ENCODE measurements around the gene SLC6A19. TPM values are rescaled to one million over a fixed set of nuclear protein-coding genes. Genes with fewer than 3 reads are reported as not detected.
"Not testable (repeated sequence)": the region's sequence is repeated elsewhere in the genome, so short reads cannot be mapped to it uniquely, and the experiment has no call there.

The SLC6A19 gene
- polyA plus RNA-seq, 4 donors = 56.3 to 199 (median 166) TPM

DNA sequence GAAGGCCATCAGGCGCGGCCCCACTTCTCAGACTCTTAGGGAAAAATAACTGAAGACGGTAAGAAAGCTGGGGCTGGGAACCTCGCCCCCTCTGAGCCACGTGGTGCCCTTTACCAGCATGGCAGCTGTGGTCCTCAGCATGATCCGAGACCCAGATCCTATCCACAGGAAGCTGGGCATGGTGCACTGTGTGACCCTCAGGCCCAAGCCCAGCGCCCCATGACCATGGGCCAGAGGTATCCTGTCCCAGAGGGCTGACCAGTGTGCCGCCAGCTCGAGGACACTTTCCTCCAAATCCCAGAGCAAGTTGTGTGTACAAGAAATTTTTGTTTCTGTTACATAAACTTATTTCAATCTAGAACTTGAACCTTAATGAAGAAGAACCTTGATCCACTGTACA, 65.4 kb downstream of the SLC6A19 start:
- WGBS, 3 donors = 88 to 90% (median 88%) methylated on average over 9 of the region's 9 CpGs
- Histone ChIP-seq H3K4me3 (ENCODE audit: low read depth in 1 of 3, low read length in 3 of 3) (no peak overlapping the region), H3K36me3 (ENCODE audit: control insufficient read depth in 3 of 3, insufficient read depth in 2 of 3, low read depth in 1 of 3, low read length in 3 of 3) (peaks cover 0 to 35% (median 0%) of the 10 kb centered on the region in 3 donors), H3K4me1 (ENCODE audit: control insufficient read depth in 3 of 3, insufficient read depth in 2 of 3, low read depth in 1 of 3, low read length in 2 of 3) (no peaks in the 10 kb centered on the region), H3K27me3 (ENCODE audit: control insufficient read depth in 3 of 3, insufficient read depth in 3 of 3, low read length in 3 of 3) (no peaks in the 10 kb centered on the region), H3K9me3 (ENCODE audit: control insufficient read depth in 2 of 2, insufficient read depth in 1 of 2, low read depth in 1 of 2, low read length in 1 of 2) (peaks cover 0 to 23% of the 10 kb centered on the region in 2 donors), H3K27ac (ENCODE audit: low read depth in 1 of 3, low read length in 2 of 3) (no peak overlapping the region)
- no peak for DNase-seq
- FAIRE-seq = no peak

DNA sequence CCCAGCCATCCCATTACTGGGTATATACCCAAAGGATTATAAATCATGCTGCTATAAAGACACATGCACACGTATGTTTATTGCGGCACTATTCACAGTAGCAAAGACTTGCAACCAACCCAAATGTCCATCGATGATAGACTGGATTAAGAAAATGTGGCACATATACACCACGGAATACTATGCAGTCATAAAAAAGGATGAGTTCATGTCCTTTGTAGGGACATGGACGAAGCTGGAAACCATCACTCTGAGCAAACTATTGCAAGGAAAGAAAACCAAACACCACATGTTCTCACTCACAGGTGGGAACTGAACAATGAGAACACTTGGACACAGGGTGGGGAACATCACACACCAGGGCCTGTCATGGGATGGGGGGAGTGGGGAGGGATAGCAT, 66.1 kb downstream of the SLC6A19 start:
- Histone ChIP-seq H3K9me3 (ENCODE audit: control insufficient read depth in 2 of 2, insufficient read depth in 1 of 2, low read depth in 1 of 2, low read length in 1 of 2) (peaks cover 0 to 17% of the 10 kb centered on the region in 2 donors), H3K36me3 (ENCODE audit: control insufficient read depth in 3 of 3, insufficient read depth in 2 of 3, low read depth in 1 of 3, low read length in 3 of 3) (peaks cover 0 to 35% (median 0%) of the 10 kb centered on the region in 3 donors)
- not testable (repeated sequence) for H3K27me3 ChIP-seq (ENCODE audit: control insufficient read depth in 3 of 3, insufficient read depth in 3 of 3, low read length in 3 of 3); DNase-seq; H3K27ac ChIP-seq (ENCODE audit: low read depth in 1 of 3, low read length in 2 of 3); H3K4me1 ChIP-seq (ENCODE audit: control insufficient read depth in 3 of 3, insufficient read depth in 2 of 3, low read depth in 1 of 3, low read length in 2 of 3); FAIRE-seq; H3K4me3 ChIP-seq (ENCODE audit: low read depth in 1 of 3, low read length in 3 of 3)
- 97 to 100% (median 98%) methylated on average over 5 of the region's 5 CpGs for WGBS, 3 donors

DNA sequence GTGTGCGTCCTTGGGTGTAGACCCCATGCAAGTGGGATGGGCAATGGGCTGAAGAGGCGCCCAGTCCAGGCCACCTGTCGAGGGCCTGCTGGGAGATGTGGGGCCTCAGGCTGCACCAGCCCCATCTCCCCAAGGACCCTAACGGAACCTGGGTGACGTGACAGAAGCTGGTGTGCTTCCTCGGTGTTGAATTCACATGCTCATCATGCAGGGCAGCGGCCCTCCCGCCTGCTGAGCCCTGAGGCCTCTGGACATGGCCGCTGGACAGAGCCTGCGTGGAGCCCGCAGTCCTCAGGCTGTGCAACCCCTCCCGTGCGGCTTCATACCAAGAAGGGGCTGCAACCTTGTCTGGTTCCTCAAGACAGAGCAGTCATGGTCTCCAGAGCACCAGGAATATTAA, 66.7 kb downstream of the SLC6A19 start:
- H3K4me1 ChIP-seq (ENCODE audit: control insufficient read depth in 3 of 3, insufficient read depth in 2 of 3, low read depth in 1 of 3, low read length in 2 of 3) = no peaks in the 10 kb centered on the region
- DNase-seq = no peak
- no peak for FAIRE-seq
- H3K27me3 ChIP-seq (ENCODE audit: control insufficient read depth in 3 of 3, insufficient read depth in 3 of 3, low read length in 3 of 3) = no peaks in the 10 kb centered on the region
- WGBS, 3 donors = 94 to 98% (median 95%) methylated on average over 13 of the region's 13 CpGs
- peaks cover 0 to 29% (median 0%) of the 10 kb centered on the region in 3 donors for H3K36me3 ChIP-seq (ENCODE audit: control insufficient read depth in 3 of 3, insufficient read depth in 2 of 3, low read depth in 1 of 3, low read length in 3 of 3)
- peaks cover 0 to 11% of the 10 kb centered on the region in 2 donors for H3K9me3 ChIP-seq (ENCODE audit: control insufficient read depth in 2 of 2, insufficient read depth in 1 of 2, low read depth in 1 of 2, low read length in 1 of 2)
- no peak overlapping the region for H3K27ac ChIP-seq (ENCODE audit: low read depth in 1 of 3, low read length in 2 of 3)
- H3K4me3 ChIP-seq (ENCODE audit: low read depth in 1 of 3, low read length in 3 of 3) = no peak overlapping the region

DNA sequence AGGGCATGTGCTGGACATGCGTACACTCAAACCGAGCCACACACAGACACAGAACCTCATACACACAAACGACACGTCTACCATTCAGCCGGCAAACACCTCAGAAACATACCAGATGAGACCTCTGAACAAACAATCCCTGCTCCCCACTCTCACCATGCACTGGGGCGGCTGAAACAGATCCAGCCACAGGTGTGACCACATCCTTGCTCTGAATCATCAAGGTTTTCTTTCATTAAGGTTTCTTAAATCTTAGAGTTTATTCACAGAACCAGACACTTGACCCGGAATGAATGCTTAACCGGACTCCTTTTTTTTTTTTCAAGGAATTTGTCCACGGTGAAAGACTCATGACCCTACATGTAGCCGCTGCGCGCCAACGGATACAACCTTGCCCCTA, 67.3 kb downstream of the SLC6A19 start:
- DNase-seq (no peak), FAIRE-seq (no peak)
- H3K27me3 ChIP-seq (ENCODE audit: control insufficient read depth in 3 of 3, insufficient read depth in 3 of 3, low read length in 3 of 3) = no peaks in the 10 kb centered on the region
- peaks cover 0 to 27% (median 0%) of the 10 kb centered on the region in 3 donors for H3K36me3 ChIP-seq (ENCODE audit: control insufficient read depth in 3 of 3, insufficient read depth in 2 of 3, low read depth in 1 of 3, low read length in 3 of 3)
- peaks cover 0 to 5% of the 10 kb centered on the region in 2 donors for H3K9me3 ChIP-seq (ENCODE audit: control insufficient read depth in 2 of 2, insufficient read depth in 1 of 2, low read depth in 1 of 2, low read length in 1 of 2)
- H3K4me1 ChIP-seq (ENCODE audit: control insufficient read depth in 3 of 3, insufficient read depth in 2 of 3, low read depth in 1 of 3, low read length in 2 of 3) = no peaks in the 10 kb centered on the region
- H3K4me3 ChIP-seq (ENCODE audit: low read depth in 1 of 3, low read length in 3 of 3) = no peak overlapping the region
- H3K27ac ChIP-seq (ENCODE audit: low read depth in 1 of 3, low read length in 2 of 3) = no peak overlapping the region
- WGBS, 3 donors = 78 to 86% (median 82%) methylated on average over 13 of the region's 13 CpGs

DNA sequence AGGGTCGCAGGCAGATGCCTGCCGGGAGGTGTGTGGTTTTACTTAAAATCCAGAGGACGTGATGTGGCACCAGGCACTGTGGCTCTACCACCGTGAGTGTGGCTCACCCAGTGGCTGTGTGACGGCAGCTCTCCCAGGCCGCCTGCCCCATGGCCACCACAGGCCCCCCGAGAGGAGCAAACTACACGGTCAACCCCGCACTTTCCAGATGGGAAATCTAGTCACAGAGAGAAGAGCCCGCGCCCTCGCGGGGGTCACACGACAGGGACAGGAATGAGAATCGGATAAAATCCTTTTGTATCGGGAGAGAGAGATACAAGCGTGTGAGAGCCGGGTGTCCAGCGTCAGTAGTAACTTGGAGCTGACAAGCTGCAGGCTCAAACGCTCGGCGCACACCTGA, 69.0 kb downstream of the SLC6A19 start:
- WGBS, 3 donors = 94 to 98% (median 96%) methylated on average over 22 of the region's 22 CpGs

GRCh38 chr5:1270933-1271914, 69.8 kb downstream of the SLC6A19 start:
- no peaks in the 10 kb centered on the region for H3K9me3 ChIP-seq (ENCODE audit: control insufficient read depth in 2 of 2, insufficient read depth in 1 of 2, low read depth in 1 of 2, low read length in 1 of 2)
- no peak overlapping the region for H3K27ac ChIP-seq (ENCODE audit: low read depth in 1 of 3, low read length in 2 of 3)
- FAIRE-seq (no peak), DNase-seq (no peak)
- H3K36me3 ChIP-seq (ENCODE audit: control insufficient read depth in 3 of 3, insufficient read depth in 2 of 3, low read depth in 1 of 3, low read length in 3 of 3) = peaks cover 0 to 19% (median 0%) of the 10 kb centered on the region in 3 donors
- no peaks in the 10 kb centered on the region for H3K4me1 ChIP-seq (ENCODE audit: control insufficient read depth in 3 of 3, insufficient read depth in 2 of 3, low read depth in 1 of 3, low read length in 2 of 3)
- no peak overlapping the region for H3K4me3 ChIP-seq (ENCODE audit: low read depth in 1 of 3, low read length in 3 of 3)
- 93 to 97% (median 96%) methylated on average over 38 to 39 of the region's 39 CpGs for WGBS, 3 donors
- no peaks in the 10 kb centered on the region for H3K27me3 ChIP-seq (ENCODE audit: control insufficient read depth in 3 of 3, insufficient read depth in 3 of 3, low read length in 3 of 3)

More for the DNA sequence above, 69.0 kb downstream of the SLC6A19 start:
- Histone ChIP-seq H3K4me3 (ENCODE audit: low read depth in 1 of 3, low read length in 3 of 3) (no peak overlapping the region), H3K36me3 (ENCODE audit: control insufficient read depth in 3 of 3, insufficient read depth in 2 of 3, low read depth in 1 of 3, low read length in 3 of 3) (peaks cover 0 to 26% (median 0%) of the 10 kb centered on the region in 3 donors), H3K27ac (ENCODE audit: low read depth in 1 of 3, low read length in 2 of 3) (no peak overlapping the region), H3K9me3 (ENCODE audit: control insufficient read depth in 2 of 2, insufficient read depth in 1 of 2, low read depth in 1 of 2, low read length in 1 of 2) (no peaks in the 10 kb centered on the region), H3K4me1 (ENCODE audit: control insufficient read depth in 3 of 3, insufficient read depth in 2 of 3, low read depth in 1 of 3, low read length in 2 of 3) (no peaks in the 10 kb centered on the region), H3K27me3 (ENCODE audit: control insufficient read depth in 3 of 3, insufficient read depth in 3 of 3, low read length in 3 of 3) (no peaks in the 10 kb centered on the region)
- FAIRE-seq (no peak), DNase-seq (no peak)

- 97 to 98% (median 97%) methylated on average over 17 to 21 of the region's 21 CpGs for WGBS, 3 donors
- Histone ChIP-seq H3K27me3 (ENCODE audit: control insufficient read depth in 3 of 3, insufficient read depth in 3 of 3, low read length in 3 of 3) (peaks cover 0 to 2% (median 0%) of the 10 kb centered on the region in 3 donors), H3K27ac (ENCODE audit: low read depth in 1 of 3, low read length in 2 of 3) (no peak overlapping the region), H3K9me3 (ENCODE audit: control insufficient read depth in 2 of 2, insufficient read depth in 1 of 2, low read depth in 1 of 2, low read length in 1 of 2) (no peaks in the 10 kb centered on the region), H3K36me3 (ENCODE audit: control insufficient read depth in 3 of 3, insufficient read depth in 2 of 3, low read depth in 1 of 3, low read length in 3 of 3) (peaks cover 0 to 18% (median 0%) of the 10 kb centered on the region in 3 donors), H3K4me3 (ENCODE audit: low read depth in 1 of 3, low read length in 3 of 3) (no peak overlapping the region), H3K4me1 (ENCODE audit: control insufficient read depth in 3 of 3, insufficient read depth in 2 of 3, low read depth in 1 of 3, low read length in 2 of 3) (no peaks in the 10 kb centered on the region)
- FAIRE-seq = no peak
- DNase-seq = no peak
These were observed 70.8 kb downstream of the SLC6A19 start for GRCh38 chr5:1272201-1272600.

DNA sequence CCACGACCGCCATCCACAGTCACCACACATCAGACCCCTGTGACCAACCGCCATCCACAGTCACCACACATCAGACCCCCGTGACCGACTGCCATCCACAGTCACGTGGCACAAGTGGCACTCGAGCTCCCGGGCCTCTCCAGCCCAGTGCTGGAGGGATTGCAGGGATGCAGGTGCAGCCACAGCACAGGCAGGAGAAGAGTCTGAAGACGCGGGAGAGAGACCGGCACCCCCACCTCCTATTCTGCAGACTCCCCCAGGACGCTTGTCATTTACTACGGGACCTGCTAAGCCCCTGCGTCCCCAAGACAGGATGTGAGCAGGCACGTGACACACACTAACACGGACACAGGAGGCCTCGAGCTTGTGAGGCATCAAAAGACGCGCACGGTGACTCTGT, 72.3 kb downstream of the SLC6A19 start:
- Histone ChIP-seq H3K4me3 (ENCODE audit: low read depth in 1 of 3, low read length in 3 of 3) (no peak overlapping the region), H3K9me3 (ENCODE audit: control insufficient read depth in 2 of 2, insufficient read depth in 1 of 2, low read depth in 1 of 2, low read length in 1 of 2) (peaks cover 0 to 11% of the 10 kb centered on the region in 2 donors), H3K4me1 (ENCODE audit: control insufficient read depth in 3 of 3, insufficient read depth in 2 of 3, low read depth in 1 of 3, low read length in 2 of 3) (no peaks in the 10 kb centered on the region), H3K27ac (ENCODE audit: low read depth in 1 of 3, low read length in 2 of 3) (no peak overlapping the region), H3K36me3 (ENCODE audit: control insufficient read depth in 3 of 3, insufficient read depth in 2 of 3, low read depth in 1 of 3, low read length in 3 of 3) (peaks cover 0 to 25% (median 0%) of the 10 kb centered on the region in 3 donors), H3K27me3 (ENCODE audit: control insufficient read depth in 3 of 3, insufficient read depth in 3 of 3, low read length in 3 of 3) (peaks cover 0 to 2% (median 0%) of the 10 kb centered on the region in 3 donors)
- WGBS, 3 donors = 92 to 96% (median 94%) methylated on average over 20 of the region's 20 CpGs
- DNase-seq (no peak), FAIRE-seq (no peak)
